NB4 (cell line): ENCODE results near the gene THAP7.

ENCODE experiments used
- DNase-seq: peaks from one replicate; pipeline ENCODE4 v3.0.0; 2010; ENCODE audit warnings: low read depth
- H3K4me3 ChIP-seq: one replicate; pipeline ENCODE4 v1.5.1; 2011; ENCODE audit warnings: mild to moderate bottlenecking, low read depth, low read length, moderate library complexity
- MYC ChIP-seq: IDR thresholded peaks from 2 replicates; pipeline ENCODE4 v1.6.1; 2011; ENCODE audit warnings: low read depth, low read length
- POLR2A ChIP-seq: IDR thresholded peaks from 2 replicates; pipeline ENCODE4 v1.6.1; 2011; ENCODE audit warnings: mild to moderate bottlenecking; ENCODE audit not compliant: insufficient read length; ENCODE audit errors: extremely low read depth
- TF ChIP-seq, protein P1 (sequence below): IDR thresholded peaks from one replicate; pipeline ENCODE4 v1.5.1; 2012; ENCODE audit warnings: low read depth, low read length
- TF ChIP-seq, protein P2 (sequence below): IDR thresholded peaks from 2 replicates; pipeline ENCODE4 v1.6.1; 2011; ENCODE audit warnings: low read depth, low read length

The THAP7 gene

DNA sequence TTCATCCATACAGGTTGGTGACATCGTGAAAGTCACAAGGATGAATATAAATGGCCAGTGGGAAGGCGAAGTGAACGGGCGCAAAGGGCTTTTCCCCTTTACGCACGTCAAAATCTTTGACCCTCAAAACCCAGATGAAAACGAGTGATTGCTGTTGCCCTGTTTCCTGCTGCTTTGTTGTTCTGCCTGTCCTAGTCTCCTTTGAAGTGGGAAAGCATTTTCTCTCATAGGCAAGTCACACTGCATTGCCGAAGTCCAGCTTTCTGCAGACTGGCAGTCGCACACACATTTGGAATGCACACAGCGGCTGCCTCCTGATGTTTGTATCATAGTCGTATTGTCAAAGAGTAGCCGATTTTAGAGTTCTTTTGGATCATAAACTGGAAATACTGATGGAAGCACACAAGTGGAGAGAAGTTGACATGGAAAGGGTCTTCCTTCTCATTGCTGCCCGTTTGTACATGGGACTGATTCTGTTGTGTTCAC is 52.2 kb downstream of the THAP7 start:
- TF ChIP-seq POLR2A (no peak), MYC (no peak)
- TF ChIP-seq, protein P1, sequence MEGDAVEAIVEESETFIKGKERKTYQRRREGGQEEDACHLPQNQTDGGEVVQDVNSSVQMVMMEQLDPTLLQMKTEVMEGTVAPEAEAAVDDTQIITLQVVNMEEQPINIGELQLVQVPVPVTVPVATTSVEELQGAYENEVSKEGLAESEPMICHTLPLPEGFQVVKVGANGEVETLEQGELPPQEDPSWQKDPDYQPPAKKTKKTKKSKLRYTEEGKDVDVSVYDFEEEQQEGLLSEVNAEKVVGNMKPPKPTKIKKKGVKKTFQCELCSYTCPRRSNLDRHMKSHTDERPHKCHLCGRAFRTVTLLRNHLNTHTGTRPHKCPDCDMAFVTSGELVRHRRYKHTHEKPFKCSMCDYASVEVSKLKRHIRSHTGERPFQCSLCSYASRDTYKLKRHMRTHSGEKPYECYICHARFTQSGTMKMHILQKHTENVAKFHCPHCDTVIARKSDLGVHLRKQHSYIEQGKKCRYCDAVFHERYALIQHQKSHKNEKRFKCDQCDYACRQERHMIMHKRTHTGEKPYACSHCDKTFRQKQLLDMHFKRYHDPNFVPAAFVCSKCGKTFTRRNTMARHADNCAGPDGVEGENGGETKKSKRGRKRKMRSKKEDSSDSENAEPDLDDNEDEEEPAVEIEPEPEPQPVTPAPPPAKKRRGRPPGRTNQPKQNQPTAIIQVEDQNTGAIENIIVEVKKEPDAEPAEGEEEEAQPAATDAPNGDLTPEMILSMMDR, result no peak
- TF ChIP-seq, protein P2, sequence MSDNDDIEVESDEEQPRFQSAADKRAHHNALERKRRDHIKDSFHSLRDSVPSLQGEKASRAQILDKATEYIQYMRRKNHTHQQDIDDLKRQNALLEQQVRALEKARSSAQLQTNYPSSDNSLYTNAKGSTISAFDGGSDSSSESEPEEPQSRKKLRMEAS, result no peak
- H3K4me3 ChIP-seq, result no peak overlapping the region
- no peak for DNase-seq
